IMR-90 (cell line): ENCODE measurements around the gene PFKFB2. TPM values are rescaled to one million over a fixed set of nuclear protein-coding genes. Genes with fewer than 3 reads are reported as not detected.

ENCODE experiments used
- ATAC-seq: fragments of 200-7000 bp; cut with Tn5 transposase; 2 replicates; pipeline ENCODE4 v1.9.1; 2020; ENCODE audit warnings: low read depth, mild to moderate bottlenecking, moderate library complexity
- BruUV-seq: library from RNA; stranded (reverse); fragments of 400-500 nt; replicated peaks from 2 replicates; lab custom pipeline; 2021; lab: Mats Ljungman, UMichigan
- CTCF ChIA-PET: fragments of 300-600 bp; formaldehyde crosslinking; extraction: SDS; loops from one replicate; lab custom pipeline; 2021; ENCODE audit warnings: antibody characterized with exemption; lab: Yijun Ruan, JAX
- POLR2A ChIA-PET: fragments of 300-600 bp; sonication (Branson Sonifier 250); formaldehyde crosslinking; loops from one replicate; lab custom pipeline; 2022; ENCODE audit warnings: antibody characterized with exemption; ENCODE audit not compliant: unreplicated experiment; lab: Charles Lee
- DNase-seq: peaks from one replicate; pipeline ENCODE4 v3.0.0; 2013
- H2AFZ ChIP-seq: replicated peaks from 2 replicates; pipeline ENCODE3; 2013; ENCODE audit warnings: low read length, mild to moderate bottlenecking; ENCODE audit not compliant: poor library complexity
- H2AK5ac ChIP-seq: 2 replicates; pipeline ENCODE4 v1.6.1; 2013; ENCODE audit warnings: low read depth, low read length, inconsistent platforms
- H2AK9ac ChIP-seq: replicated peaks from 2 replicates; pipeline ENCODE3; 2013; ENCODE audit warnings: mild to moderate bottlenecking, low read depth, low read length, moderate library complexity; ENCODE audit not compliant: poor library complexity
- H2BK120ac ChIP-seq: 2 replicates; pipeline ENCODE4 v1.6.1; 2013; ENCODE audit warnings: low read depth, low read length, inconsistent platforms
- H2BK15ac ChIP-seq: 3 replicates; pipeline ENCODE4 v1.6.1; 2013; ENCODE audit warnings: low read depth, low read length, inconsistent platforms
- H2BK20ac ChIP-seq: 2 replicates; pipeline ENCODE4 v1.6.1; 2013; ENCODE audit warnings: low read depth, mild to moderate bottlenecking, inconsistent platforms, low read length, moderate library complexity
- H2BK5ac ChIP-seq: 2 replicates; pipeline ENCODE4 v1.6.1; 2013; ENCODE audit warnings: mild to moderate bottlenecking, low read depth, low read length, inconsistent platforms; ENCODE audit not compliant: poor library complexity, severe bottlenecking
- H3K14ac ChIP-seq: replicated peaks from 2 replicates; pipeline ENCODE4 v1.6.1; 2013; ENCODE audit warnings: low read depth, low read length, inconsistent platforms
- H3K18ac ChIP-seq: 2 replicates; pipeline ENCODE4 v1.6.1; 2013; ENCODE audit warnings: low read depth, low read length, control low read depth
- H3K23ac ChIP-seq: 2 replicates; pipeline ENCODE4 v1.6.1; 2013; ENCODE audit warnings: low read depth, low read length, inconsistent platforms
- H3K27ac ChIP-seq: 2 replicates; pipeline ENCODE4 v1.5.1; 2013; ENCODE audit warnings: mild to moderate bottlenecking, control low read depth, low read length; ENCODE audit not compliant: insufficient read depth
- H3K27me3 ChIP-seq: 2 replicates; pipeline ENCODE4 v1.6.1; 2013; ENCODE audit warnings: low read length; ENCODE audit not compliant: control insufficient read depth, insufficient read depth
- H3K36me3 ChIP-seq: 2 replicates; pipeline ENCODE4 v1.6.1; 2013; ENCODE audit warnings: low read length, mixed read lengths; ENCODE audit not compliant: control insufficient read depth, insufficient read depth
- H3K4ac ChIP-seq: 2 replicates; pipeline ENCODE4 v1.6.1; 2013; ENCODE audit warnings: low read depth, low read length, inconsistent platforms
- H3K4me1 ChIP-seq: 2 replicates; pipeline ENCODE4 v1.6.1; 2013; ENCODE audit warnings: low read length, mixed read lengths; ENCODE audit not compliant: control insufficient read depth, insufficient read depth
- H3K4me2 ChIP-seq: 2 replicates; pipeline ENCODE4 v1.6.1; 2013; ENCODE audit warnings: low read depth, mild to moderate bottlenecking, control low read depth, low read length, moderate library complexity
- H3K4me3 ChIP-seq: 2 replicates; pipeline ENCODE4 v1.5.1; 2013; ENCODE audit warnings: low read depth, mild to moderate bottlenecking, control low read depth, low read length, moderate library complexity; ENCODE audit not compliant: insufficient read depth
- H3K56ac ChIP-seq: 2 replicates; pipeline ENCODE4 v1.6.1; 2013; ENCODE audit warnings: low read length, inconsistent platforms; ENCODE audit not compliant: insufficient read depth; ENCODE audit errors: extremely low read depth
- H3K79me1 ChIP-seq, 2 experiments: 2 replicates each; pipeline ENCODE4 v1.6.1; 2013; ENCODE audit warnings: low read length in 2 of 2, inconsistent platforms in 1 of 2, low read depth in 1 of 2
- H3K9ac ChIP-seq: 2 replicates; pipeline ENCODE4 v1.6.1; 2013; ENCODE audit warnings: low read depth, low read length, control low read depth
- H3K9me1 ChIP-seq: 2 replicates; pipeline ENCODE4 v1.6.1; 2013; ENCODE audit warnings: low read length, inconsistent platforms; ENCODE audit not compliant: insufficient read depth
- H3K9me3 ChIP-seq: 2 replicates; pipeline ENCODE4 v1.6.1; 2013; ENCODE audit warnings: low read length; ENCODE audit not compliant: control insufficient read depth, insufficient read depth
- H4K20me1 ChIP-seq: 2 replicates; pipeline ENCODE4 v1.6.1; 2013; ENCODE audit warnings: low read length, inconsistent platforms; ENCODE audit not compliant: insufficient read depth
- H4K5ac ChIP-seq: 2 replicates; pipeline ENCODE4 v1.6.1; 2013; ENCODE audit warnings: mild to moderate bottlenecking, low read depth, low read length, control low read depth
- H4K8ac ChIP-seq, 2 experiments: 2 replicates each; pipeline ENCODE4 v1.6.1; 2013; ENCODE audit warnings: low read depth in 2 of 2, low read length in 2 of 2, control low read depth in 1 of 2, inconsistent platforms in 1 of 2
- H4K91ac ChIP-seq: 2 replicates; pipeline ENCODE4 v1.6.1; 2013; ENCODE audit warnings: low read depth, low read length, inconsistent platforms; ENCODE audit not compliant: insufficient read depth
- BHLHE40 ChIP-seq: fragments of 150-350 bp; IDR thresholded peaks from 2 replicates; pipeline ENCODE4 v1.6.1; 2016; ENCODE audit warnings: mild to moderate bottlenecking, low read depth, low read length
- CEBPB ChIP-seq: IDR thresholded peaks from 2 replicates; pipeline ENCODE4 v1.6.1; 2012; ENCODE audit warnings: low read depth, low read length, improper control_type of control experiment
- CHD1 ChIP-seq: IDR thresholded peaks from 2 replicates; pipeline ENCODE4 v1.6.1; 2012; ENCODE audit warnings: low read depth, low read length, improper control_type of control experiment
- CTCF ChIP-seq: conservative IDR thresholded peaks from 2 replicates; pipeline ENCODE4 v1.5.1; 2012; ENCODE audit warnings: mild to moderate bottlenecking, low read depth, low read length, improper control_type of control experiment
- ELK1 ChIP-seq: fragments of 150-350 bp; IDR thresholded peaks from 2 replicates; pipeline ENCODE4 v1.6.1; 2016; ENCODE audit warnings: low read depth, mild to moderate bottlenecking, low read length, moderate library complexity, borderline replicate concordance
- FOS ChIP-seq: fragments of 150-350 bp; IDR thresholded peaks from 2 replicates; pipeline ENCODE4 v1.6.1; 2016; ENCODE audit warnings: low read depth, low read length
- MAFK ChIP-seq: IDR thresholded peaks from 2 replicates; pipeline ENCODE4 v1.6.1; 2012; ENCODE audit warnings: low read depth, low read length, improper control_type of control experiment
- MAZ ChIP-seq: IDR thresholded peaks from 2 replicates; pipeline ENCODE4 v1.6.1; 2012; ENCODE audit warnings: low read depth, mild to moderate bottlenecking, low read length, improper control_type of control experiment, moderate library complexity, borderline replicate concordance
- MXI1 ChIP-seq: IDR thresholded peaks from 2 replicates; pipeline ENCODE4 v1.6.1; 2012; ENCODE audit warnings: low read depth, mild to moderate bottlenecking, low read length, moderate library complexity, borderline replicate concordance
- NFE2L2 ChIP-seq: fragments of 150-350 bp; IDR thresholded peaks from 2 replicates; pipeline ENCODE4 v1.6.1; 2016; ENCODE audit warnings: low read depth, mild to moderate bottlenecking, low read length
- POLR2A ChIP-seq: IDR thresholded peaks from 2 replicates; pipeline ENCODE4 v1.6.1; 2012; ENCODE audit warnings: mild to moderate bottlenecking, low read depth, low read length
- RAD21 ChIP-seq: IDR thresholded peaks from 2 replicates; pipeline ENCODE4 v1.6.1; 2012; ENCODE audit warnings: low read length, improper control_type of control experiment
- RCOR1 ChIP-seq: IDR thresholded peaks from 2 replicates; pipeline ENCODE4 v1.6.1; 2012; ENCODE audit warnings: mild to moderate bottlenecking, low read length, improper control_type of control experiment; ENCODE audit not compliant: insufficient replicate concordance
- RFX5 ChIP-seq: IDR thresholded peaks from 2 replicates; pipeline ENCODE4 v1.8.0; 2012; ENCODE audit warnings: low read depth, mild to moderate bottlenecking, low read length, moderate library complexity
- SMC3 ChIP-seq: fragments of 150-350 bp; IDR thresholded peaks from 2 replicates; pipeline ENCODE4 v1.6.1; 2016; ENCODE audit warnings: low read depth, mild to moderate bottlenecking, antibody characterized with exemption, low read length, moderate library complexity
- USF2 ChIP-seq: fragments of 150-350 bp; IDR thresholded peaks from 2 replicates; pipeline ENCODE4 v1.6.1; 2017; ENCODE audit warnings: mild to moderate bottlenecking, antibody characterized with exemption, low read length, low read depth
- dilution Hi-C: fragments of 300-500 bp; cut with HindIII; formaldehyde crosslinking; loops from one replicate; pipeline ENCODE4 v1.14.3; 2018; ENCODE audit warnings: low sequenced_read_pairs; ENCODE audit not compliant: unreplicated experiment
- in situ Hi-C: fragments of 300-500 bp; cut with MboI; formaldehyde crosslinking; loops from 3 replicates; pipeline ENCODE4 v1.14.3; 2019; ENCODE audit warnings: low sequenced_read_pairs, inconsistent platforms, mixed read lengths
- intact Hi-C: fragments of 100-400 bp; cut with micrococcal nuclease; formaldehyde crosslinking; loops from 2 replicates; pipeline ENCODE4 v1.10.0; 2022
- polyA plus RNA-seq, 3 experiments: library from polyadenylated mRNA; depleted of rRNA; stranded (reverse); fragments of >200 nt; gene quantifications; 2 replicates each; pipeline ENCODE4 v1.2.3, GENCODE V29; 2012; ENCODE audit warnings: low replicate concordance in 1 of 3
- total RNA-seq: library from RNA; depleted of rRNA; stranded (reverse); fragments of >200 nt; gene quantifications from 2 replicates; pipeline ENCODE4 v1.2.3, GENCODE V29; 2012

The PFKFB2 gene
- total and polyA plus RNA-seq, 2 of the 4 experiments (the other 2 are of a cell fraction) = 0.62 to 1.3 TPM

- H3K4ac ChIP-seq = no peak overlapping the region
- H3K9ac ChIP-seq = no peak overlapping the region
- DNase-seq (no peak), ATAC-seq (no peak)
- intact Hi-C loops (no loop called here), dilution Hi-C loops (no loop called here), in situ Hi-C loops (loop anchor here (5.0 kb wide), 1 partner anchor 51 kb away; no protein-coding TSS in a partner anchor)
- no peak overlapping the region for H3K23ac ChIP-seq
- no peaks in the 10 kb centered on the region for H3K9me1 ChIP-seq
- H4K20me1 ChIP-seq = no peaks in the 10 kb centered on the region
- no peaks in the 10 kb centered on the region for H3K27me3 ChIP-seq
- H2AFZ ChIP-seq = no peak overlapping the region
- H3K14ac ChIP-seq = no peak overlapping the region
- no peak overlapping the region for H2BK120ac ChIP-seq
- no peak overlapping the region for H2AK5ac ChIP-seq
- H2BK5ac ChIP-seq = no peak overlapping the region
- H3K27ac ChIP-seq = no peak overlapping the region
- H4K8ac ChIP-seq = no peak overlapping the region
- H3K18ac ChIP-seq = no peak overlapping the region
- BruUV-seq = no TSS peak
- H4K91ac ChIP-seq = no peak overlapping the region
- POLR2A ChIA-PET = no interaction called here
- H4K5ac ChIP-seq = no peak overlapping the region
- no peak overlapping the region for H3K4me3 ChIP-seq
- H2BK15ac ChIP-seq = no peak overlapping the region
- H3K4me1 ChIP-seq = no peaks in the 10 kb centered on the region
- H3K4me2 ChIP-seq = no peak overlapping the region
- no peak overlapping the region for H3K56ac ChIP-seq
- no peak overlapping the region for H2AK9ac ChIP-seq
- TF ChIP-seq USF2 (no peak), POLR2A (no peak), FOS (no peak), ELK1 (no peak), RCOR1 (no peak), RFX5 (no peak), CHD1 (no peak), SMC3 (no peak), BHLHE40 (no peak), MAFK (no peak), CTCF (no peak), NFE2L2 (no peak), MAZ (no peak), CEBPB (no peak), RAD21 (no peak), MXI1 (no peak)
- no peaks in the 10 kb centered on the region for H3K79me1 ChIP-seq
- CTCF ChIA-PET = no interaction called here
- 0 out of 2 replicates have a peak, but pooled peaks cover 1% of the 10 kb centered on the region for H3K9me3 ChIP-seq
- H2BK20ac ChIP-seq = no peak overlapping the region
- H3K36me3 ChIP-seq = no peaks in the 10 kb centered on the region
Observed at GRCh38 chr1:207128336-207128921, 75.4 kb downstream of the PFKFB2 start.
